Esophagus squamous epithelium (tissue), 5 donors: ENCODE measurements around the gene TBC1D26. TPM values are rescaled to one million over a fixed set of nuclear protein-coding genes. Genes with fewer than 3 reads are reported as not detected.
"Not testable (repeated sequence)": the region's sequence is repeated elsewhere in the genome, so short reads cannot be mapped to it uniquely, and the experiment has no call there.

ENCODE experiments used
- DNase-seq: peaks from one replicate; lab custom pipeline; 2025; lab: John Stamatoyannopoulos, UW
- H3K27ac ChIP-seq, 4 donors: fragments of 200-600 bp; sonication (generic); one replicate each; pipeline ENCODE4 v1.5.1; 2016 to 2019; ENCODE audit warnings: mild to moderate bottlenecking in 1 of 4
- H3K27me3 ChIP-seq, 4 donors: fragments of 200-600 bp; sonication (generic); 1 replicate in 3 of 4; 2 replicates in 1 of 4; pipeline versions ENCODE4 v1.5.1 to v1.6.0; 2017 to 2021; ENCODE audit warnings: antibody characterized with exemption in 1 of 4
- H3K36me3 ChIP-seq, 3 donors: fragments of 200-600 bp; sonication (generic); one replicate each; pipeline ENCODE4 v1.5.1; 2016 to 2019
- H3K4me1 ChIP-seq, 3 donors: fragments of 200-600 bp; sonication (generic); one replicate each; pipeline ENCODE4 v1.5.1; 2017 to 2019
- H3K4me3 ChIP-seq, 4 donors: fragments of 200-600 bp; sonication (generic); 1 replicate in 3 of 4; 2 replicates in 1 of 4; pipeline ENCODE4 v1.5.1; 2016 to 2019; ENCODE audit warnings: mild to moderate bottlenecking in 2 of 4, moderate library complexity in 1 of 4
- H3K9me3 ChIP-seq, 3 donors: fragments of 200-600 bp; sonication (generic); one replicate each; pipeline ENCODE4 v1.5.1; 2016 to 2019
- POLR2A ChIP-seq, 4 donors: fragments of 450-650 bp; IDR thresholded peaks; one replicate each; pipeline ENCODE4 v1.6.1; 2017; ENCODE audit warnings: antibody characterized with exemption in 4 of 4, mild to moderate bottlenecking in 4 of 4, moderate library complexity in 3 of 4
- WGBS, 2 donors: methylation state at CpG; one replicate each; pipeline ENCODE4 v1.1.5; 2018; 5-methylcytosine and 5-hydroxymethylcytosine counted together
- intact Hi-C: fragments of 100-400 bp; cut with DNase I; formaldehyde crosslinking; loops from one replicate; pipeline ENCODE4 v1.15.0; 2022
- total RNA-seq, 4 donors: library from RNA; depleted of rRNA; stranded (reverse); fragments of >200 nt; gene quantifications; one replicate each; pipeline ENCODE4 v1.1.0, GENCODE V29; 2016
- TF ChIP-seq, protein P1 (sequence below), 6 experiments: fragments of 450-650 bp in 4 of 6; fragments of 200-600 bp in 2 of 6; sonication (generic) in 2 of 6; IDR thresholded peaks; one replicate each; pipeline ENCODE4 v1.5.1; 2016 to 2019; ENCODE audit warnings: antibody characterized with exemption in 6 of 6, mild to moderate bottlenecking in 4 of 6, moderate library complexity in 4 of 6
- donor health status: DM: yes; HTN: yes; CAD: no.

The TBC1D26 gene
- total RNA-seq, 4 donors from 2014 or later, result not detected

DNA sequence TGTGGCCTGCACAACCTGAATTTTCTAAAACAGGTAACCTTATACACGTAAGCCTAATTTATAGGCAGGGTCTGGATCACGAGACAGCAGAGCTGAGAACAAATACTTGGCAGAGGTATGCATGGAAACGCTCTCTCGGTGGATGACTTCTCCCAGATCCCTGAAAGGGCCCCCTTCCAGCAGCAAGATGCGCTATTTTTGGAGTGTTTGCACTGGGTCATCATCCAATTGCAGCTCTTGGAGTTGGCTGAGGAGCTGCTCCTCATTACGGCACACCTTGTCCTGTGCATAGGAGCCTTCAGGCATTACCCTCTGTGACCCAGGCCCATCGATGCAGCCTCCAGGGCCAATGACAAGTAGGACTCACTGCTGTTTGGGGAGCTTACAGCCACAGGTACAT is 38.6 kb downstream of the TBC1D26 start:
- H3K27ac ChIP-seq, DNase-seq, intact Hi-C loops, H3K4me1 ChIP-seq, H3K27me3 ChIP-seq, H3K9me3 ChIP-seq, H3K36me3 ChIP-seq, H3K4me3 ChIP-seq: not testable (repeated sequence)
- WGBS, 2 donors, result 77 to 89% methylated on average over 3 to 4 of the region's 7 CpGs

DNA sequence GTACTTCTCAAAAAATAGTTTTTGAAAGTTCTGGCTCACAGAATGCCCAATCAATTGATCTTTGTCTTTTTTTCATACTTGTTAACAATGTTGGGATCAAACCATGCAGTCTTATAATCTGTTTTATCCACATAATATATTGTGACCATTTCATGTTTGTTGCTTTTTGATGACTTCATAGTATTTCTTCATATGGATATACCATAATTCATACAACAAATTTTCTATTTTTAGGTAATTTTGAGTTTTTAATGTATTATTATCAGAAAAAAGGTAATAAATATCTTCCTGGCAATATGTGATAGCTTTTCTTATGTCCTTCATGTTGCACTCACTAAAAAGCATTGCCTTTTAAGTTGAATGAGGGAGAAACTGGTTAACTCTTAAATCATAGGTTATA is 44.8 kb downstream of the TBC1D26 start:
- H3K4me1 ChIP-seq, result no peaks in the 10 kb centered on the region
- DNase-seq, result no peak
- no peak for TF ChIP-seq POLR2A (IDR thresholded peaks at IDR 0.05)
- TF ChIP-seq, protein P1, sequence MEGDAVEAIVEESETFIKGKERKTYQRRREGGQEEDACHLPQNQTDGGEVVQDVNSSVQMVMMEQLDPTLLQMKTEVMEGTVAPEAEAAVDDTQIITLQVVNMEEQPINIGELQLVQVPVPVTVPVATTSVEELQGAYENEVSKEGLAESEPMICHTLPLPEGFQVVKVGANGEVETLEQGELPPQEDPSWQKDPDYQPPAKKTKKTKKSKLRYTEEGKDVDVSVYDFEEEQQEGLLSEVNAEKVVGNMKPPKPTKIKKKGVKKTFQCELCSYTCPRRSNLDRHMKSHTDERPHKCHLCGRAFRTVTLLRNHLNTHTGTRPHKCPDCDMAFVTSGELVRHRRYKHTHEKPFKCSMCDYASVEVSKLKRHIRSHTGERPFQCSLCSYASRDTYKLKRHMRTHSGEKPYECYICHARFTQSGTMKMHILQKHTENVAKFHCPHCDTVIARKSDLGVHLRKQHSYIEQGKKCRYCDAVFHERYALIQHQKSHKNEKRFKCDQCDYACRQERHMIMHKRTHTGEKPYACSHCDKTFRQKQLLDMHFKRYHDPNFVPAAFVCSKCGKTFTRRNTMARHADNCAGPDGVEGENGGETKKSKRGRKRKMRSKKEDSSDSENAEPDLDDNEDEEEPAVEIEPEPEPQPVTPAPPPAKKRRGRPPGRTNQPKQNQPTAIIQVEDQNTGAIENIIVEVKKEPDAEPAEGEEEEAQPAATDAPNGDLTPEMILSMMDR (IDR thresholded peaks at IDR 0.05), result no peak
- no peak overlapping the region for H3K27ac ChIP-seq
- no peak overlapping the region for H3K4me3 ChIP-seq
- no peaks in the 10 kb centered on the region for H3K36me3 ChIP-seq
- H3K9me3 ChIP-seq, result peaks cover 0 to 17% (median 0%) of the 10 kb centered on the region in 3 donors
- H3K27me3 ChIP-seq, result no peaks in the 10 kb centered on the region
- intact Hi-C loops, result no loop called here

GRCh38 chr17:15777297-15777696 is 45.2 kb downstream of the TBC1D26 start:
- 52 to 67% methylated on average over 1 of the region's 1 CpG for WGBS, 2 donors
- peaks cover 0 to 17% (median 0%) of the 10 kb centered on the region in 3 donors for H3K9me3 ChIP-seq
- intact Hi-C loops, result no loop called here
- no peaks in the 10 kb centered on the region for H3K36me3 ChIP-seq
- no peak overlapping the region for H3K4me3 ChIP-seq
- H3K27ac ChIP-seq, result no peak overlapping the region
- TF ChIP-seq POLR2A (IDR thresholded peaks at IDR 0.05), result no peak
- no peaks in the 10 kb centered on the region for H3K27me3 ChIP-seq
- DNase-seq, result no peak
- peaks cover 0 to 2% (median 0%) of the 10 kb centered on the region in 3 donors for H3K4me1 ChIP-seq

DNA sequence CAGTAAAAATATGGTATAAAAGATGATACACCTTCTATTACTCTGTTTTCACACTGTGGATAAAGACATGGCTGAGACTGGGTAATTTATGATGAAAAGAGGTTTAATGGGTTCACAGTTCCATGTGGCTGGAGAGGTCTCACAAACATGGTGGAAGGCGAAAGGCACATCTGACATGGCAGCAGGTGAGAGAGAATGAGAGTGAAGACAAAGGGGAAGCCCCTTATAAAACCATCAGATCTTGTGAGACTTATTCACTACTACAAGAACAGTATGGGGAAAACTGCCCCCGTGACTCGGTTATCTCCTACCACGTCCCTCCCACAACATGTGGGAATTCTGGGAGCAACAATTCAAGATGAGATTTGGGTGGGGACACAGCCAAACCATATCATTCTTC is 45.6 kb downstream of the TBC1D26 start:
- no peak for TF ChIP-seq POLR2A (IDR thresholded peaks at IDR 0.05)
- TF ChIP-seq, protein P1 (IDR thresholded peaks at IDR 0.05), result no peak
- H3K9me3 ChIP-seq, result peaks cover 0 to 17% (median 0%) of the 10 kb centered on the region in 3 donors
- 93 to 94% methylated on average over 4 of the region's 4 CpGs for WGBS, 2 donors
- H3K27ac ChIP-seq, result no peak overlapping the region
- intact Hi-C loops, result no loop called here
- no peaks in the 10 kb centered on the region for H3K36me3 ChIP-seq
- no peak for DNase-seq
- no peak overlapping the region for H3K4me3 ChIP-seq
- H3K4me1 ChIP-seq, result peaks cover 0 to 7% (median 0%) of the 10 kb centered on the region in 3 donors
- H3K27me3 ChIP-seq, result no peaks in the 10 kb centered on the region

DNA sequence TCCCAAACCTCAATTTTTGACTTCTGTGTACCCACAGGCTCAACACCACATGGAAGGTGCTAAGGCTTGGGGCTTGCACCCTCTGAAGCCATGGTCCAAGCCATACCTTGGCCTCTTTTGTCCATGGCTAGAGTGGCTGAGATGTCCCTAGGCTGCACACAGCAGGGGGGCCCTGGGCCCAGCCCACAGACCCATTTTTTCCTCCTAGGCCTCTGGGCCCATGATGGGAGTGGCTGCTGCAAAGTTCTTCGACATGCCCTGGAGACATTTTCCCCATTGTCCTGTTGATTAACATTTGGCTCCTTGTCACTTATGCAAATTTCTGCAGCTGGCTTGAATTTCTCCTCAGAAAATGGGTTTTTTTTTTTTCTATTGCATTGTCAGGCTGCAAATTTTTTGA is 47.0 kb downstream of the TBC1D26 start:
- WGBS, 2 donors, result 77 to 87% methylated on average over 1 of the region's 1 CpG
- intact Hi-C loops, result no loop called here

DNA sequence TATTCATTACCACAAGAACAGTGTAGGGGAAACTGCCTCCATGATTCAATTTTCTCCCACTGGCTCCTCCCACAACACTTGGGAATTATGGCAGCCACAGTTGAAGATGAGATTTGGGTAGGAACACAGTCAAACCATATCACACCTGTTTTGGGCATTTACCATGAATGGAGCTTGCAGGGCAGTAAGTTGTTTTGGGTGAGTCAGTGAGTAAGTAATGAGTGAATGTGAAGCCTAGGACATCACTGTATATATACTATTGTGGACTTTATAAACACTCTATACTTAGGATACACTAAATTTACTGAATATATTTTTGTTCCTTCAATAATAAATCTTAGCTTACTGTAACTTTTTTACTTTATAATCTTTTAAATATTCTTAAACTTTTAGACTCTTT is 48.1 kb downstream of the TBC1D26 start:
- Histone ChIP-seq H3K27me3 (no peaks in the 10 kb centered on the region), H3K4me1 (peaks cover 0 to 16% (median 0%) of the 10 kb centered on the region in 3 donors), H3K4me3 (no peak overlapping the region), H3K9me3 (peaks cover 0 to 17% (median 0%) of the 10 kb centered on the region in 3 donors), H3K36me3 (no peaks in the 10 kb centered on the region), H3K27ac (no peak overlapping the region)
- intact Hi-C loops, result loop anchor here (10.0 kb wide), 1 partner anchor 95 kb away; the partner anchor contains the start of gene TRIM16
- no peak for DNase-seq
- no peak for TF ChIP-seq POLR2A (IDR thresholded peaks at IDR 0.05)
- TF ChIP-seq, protein P1 (IDR thresholded peaks at IDR 0.05), result no peak

More for the DNA sequence above, 47.0 kb downstream of the TBC1D26 start:
- Histone ChIP-seq H3K27me3 (no peaks in the 10 kb centered on the region), H3K36me3 (no peaks in the 10 kb centered on the region), H3K4me3 (no peak overlapping the region), H3K4me1 (peaks cover 0 to 10% (median 0%) of the 10 kb centered on the region in 3 donors), H3K27ac (no peak overlapping the region), H3K9me3 (peaks cover 0 to 17% (median 0%) of the 10 kb centered on the region in 3 donors)
- TF ChIP-seq POLR2A (IDR thresholded peaks at IDR 0.05), result no peak
- TF ChIP-seq, protein P1 (IDR thresholded peaks at IDR 0.05), result no peak
- no peak for DNase-seq
